ENCODE data around the gene RHOC.

GRCh38 chr1:112708489-112708888, 1.6 kb upstream of the RHOC start:
- TF ChIP-seq, protein P1, sequence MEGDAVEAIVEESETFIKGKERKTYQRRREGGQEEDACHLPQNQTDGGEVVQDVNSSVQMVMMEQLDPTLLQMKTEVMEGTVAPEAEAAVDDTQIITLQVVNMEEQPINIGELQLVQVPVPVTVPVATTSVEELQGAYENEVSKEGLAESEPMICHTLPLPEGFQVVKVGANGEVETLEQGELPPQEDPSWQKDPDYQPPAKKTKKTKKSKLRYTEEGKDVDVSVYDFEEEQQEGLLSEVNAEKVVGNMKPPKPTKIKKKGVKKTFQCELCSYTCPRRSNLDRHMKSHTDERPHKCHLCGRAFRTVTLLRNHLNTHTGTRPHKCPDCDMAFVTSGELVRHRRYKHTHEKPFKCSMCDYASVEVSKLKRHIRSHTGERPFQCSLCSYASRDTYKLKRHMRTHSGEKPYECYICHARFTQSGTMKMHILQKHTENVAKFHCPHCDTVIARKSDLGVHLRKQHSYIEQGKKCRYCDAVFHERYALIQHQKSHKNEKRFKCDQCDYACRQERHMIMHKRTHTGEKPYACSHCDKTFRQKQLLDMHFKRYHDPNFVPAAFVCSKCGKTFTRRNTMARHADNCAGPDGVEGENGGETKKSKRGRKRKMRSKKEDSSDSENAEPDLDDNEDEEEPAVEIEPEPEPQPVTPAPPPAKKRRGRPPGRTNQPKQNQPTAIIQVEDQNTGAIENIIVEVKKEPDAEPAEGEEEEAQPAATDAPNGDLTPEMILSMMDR (conservative IDR thresholded peaks at IDR 0.05; ENCODE audit: low read length): no peak
- TF ChIP-seq EZH2phosphoT487 (IDR thresholded peaks at IDR 0.05; ENCODE audit: borderline replicate concordance, low read depth, low read length): no peak

All from OCI-LY7 (cell line).